Activated CD4-positive, alpha-beta T cell treated with anti-CD3 and anti-CD28 coated beads, Interleukin-2, Interleukin-4, amounts not matched to agents 100 ng/mL and 50 ng/mL, durations not matched to agents 16 hours and 8 hours (primary cell): Measurements from ENCODE around the gene TBC1D9B.

Experiments used
- DNase-seq: peaks from one replicate; pipeline ENCODE4 v3.0.0-alpha.2; 2020; ENCODE audit warnings: low spot score

TBC1D9B gene

GRCh38 chr5:179869641-179870402 is 37.9 kb downstream of the TBC1D9B start:
- DNase-seq: no peak

GRCh38 chr5:179869101-179869500 is 38.6 kb downstream of the TBC1D9B start:
- DNase-seq: no peak

GRCh38 chr5:179868541-179868940 is 39.2 kb downstream of the TBC1D9B start:
- no peak for DNase-seq

- no peak for DNase-seq
Observed at GRCh38 chr5:179867476-179867875, 40.2 kb downstream of the TBC1D9B start.

GRCh38 chr5:179867079-179867465 is 40.6 kb downstream of the TBC1D9B start:
- DNase-seq: no peak

GRCh38 chr5:179866241-179867078 is 41.2 kb downstream of the TBC1D9B start:
- peak; percentile 46 for DNase-seq

- DNase-seq: no peak
Observed at GRCh38 chr5:179865491-179866240, 42.0 kb downstream of the TBC1D9B start.

GRCh38 chr5:179864686-179865085 is 43.0 kb downstream of the TBC1D9B start:
- DNase-seq: no peak

- DNase-seq: no peak
Observed at GRCh38 chr5:179863449-179864085, 44.1 kb downstream of the TBC1D9B start.

GRCh38 chr5:179862891-179863290 is 44.8 kb downstream of the TBC1D9B start:
- DNase-seq: no peak

- DNase-seq: no peak
Observed at GRCh38 chr5:179862296-179862695, 45.4 kb downstream of the TBC1D9B start.

- DNase-seq: no peak
Observed at GRCh38 chr5:179860301-179860700, 47.4 kb downstream of the TBC1D9B start.

GRCh38 chr5:179858586-179859427 is 48.9 kb downstream of the TBC1D9B start, which contains the start of gene MRNIP:
MRNIP (minus strand) TSS chr5:179858817; CDS start chr5:179858796, 21 bp downstream.
- peak; percentile 93 for DNase-seq

- peak; percentile 30 for DNase-seq
Observed at GRCh38 chr5:179858241-179858585, 49.5 kb downstream of the TBC1D9B start.

GRCh38 chr5:179854356-179854755 is 53.3 kb downstream of the TBC1D9B start:
- DNase-seq: no peak

GRCh38 chr5:179852993-179853547 is 54.6 kb downstream of the TBC1D9B start:
- DNase-seq: no peak

- no peak for DNase-seq
Observed at GRCh38 chr5:179841621-179842020, 66.1 kb downstream of the TBC1D9B start.

GRCh38 chr5:179840766-179841165 is 66.9 kb downstream of the TBC1D9B start:
- DNase-seq: no peak

GRCh38 chr5:179840321-179840720 is 67.4 kb downstream of the TBC1D9B start:
- no peak for DNase-seq

GRCh38 chr5:179839328-179840256 is 68.1 kb downstream of the TBC1D9B start:
- no peak for DNase-seq
